HG02852 (cell line): Measurements from ENCODE around the gene DACT2.
"Not testable (repeated sequence)": the region's sequence is repeated elsewhere in the genome, so short reads cannot be mapped to it uniquely, and the experiment has no call there.

Experiments used
- ATAC-seq: cut with Tn5 transposase; IDR thresholded peaks from one replicate; pipeline ENCODE4 v1.9.1; 2021; ENCODE audit warnings: mild to moderate bottlenecking, moderate library complexity; ENCODE audit not compliant: unreplicated experiment

Gene DACT2

DNA sequence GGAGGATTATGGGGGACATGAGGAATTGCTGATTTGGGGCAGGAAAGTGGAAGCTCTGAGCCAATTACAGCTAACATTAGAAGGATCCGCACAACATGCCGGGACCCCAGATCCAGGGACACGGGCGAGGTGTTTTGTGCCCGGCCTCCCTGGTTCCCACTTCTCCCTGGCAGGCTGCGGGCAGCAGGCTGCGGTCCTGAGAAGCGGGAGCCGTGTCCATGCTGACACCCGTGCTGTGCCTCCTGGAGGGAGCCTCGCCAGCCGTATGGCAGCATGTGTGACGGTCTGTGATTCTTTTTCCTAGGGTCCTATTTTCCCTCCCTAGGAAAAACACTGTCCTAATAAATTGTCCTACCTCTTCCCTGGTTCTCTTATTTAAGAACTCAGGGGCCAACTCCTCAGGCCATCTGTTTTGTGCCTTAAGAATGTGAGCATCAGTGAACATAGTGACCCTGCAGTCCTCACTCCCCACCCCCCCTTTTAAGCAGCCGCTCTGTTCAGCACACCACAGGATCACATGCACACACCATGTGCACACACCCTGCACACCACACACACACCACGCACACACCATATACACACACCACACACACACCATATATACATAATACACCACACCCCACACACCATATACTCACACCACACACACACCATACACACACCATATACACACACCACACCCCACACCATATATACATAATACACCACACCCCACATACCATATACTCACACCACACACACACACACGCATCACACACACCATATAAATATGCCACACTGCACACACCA is 49.9 kb downstream of the DACT2 start:
- no peak for ATAC-seq

DNA sequence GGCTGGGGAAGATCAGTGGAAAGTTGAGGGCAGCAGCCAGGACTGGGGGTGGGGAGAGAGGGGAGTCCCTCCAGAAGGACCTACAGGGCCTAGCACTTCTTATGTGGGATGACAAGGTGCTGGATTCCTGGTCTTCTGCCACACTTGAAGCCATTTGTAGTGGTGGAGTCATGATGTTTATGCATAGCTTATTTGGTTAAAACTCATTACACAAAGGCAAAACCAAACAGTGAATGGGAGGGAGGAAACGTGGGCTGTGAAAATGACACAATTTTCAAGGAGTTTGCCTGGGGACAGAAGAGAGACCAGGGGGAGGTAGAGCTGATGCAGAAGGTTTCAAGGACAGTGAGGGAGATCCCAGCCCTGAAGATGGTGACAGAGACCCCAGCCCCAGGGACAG is 50.8 kb downstream of the DACT2 start:
- no peak for ATAC-seq

- not testable (repeated sequence) for ATAC-seq
Observed at GRCh38 chr6:168267779-168268178, 51.8 kb downstream of the DACT2 start.

GRCh38 chr6:168265827-168266815 is 53.5 kb downstream of the DACT2 start:
- ATAC-seq = no peak

GRCh38 chr6:168265394-168265793 is 54.2 kb downstream of the DACT2 start:
- no peak for ATAC-seq

- ATAC-seq = no peak
Observed at GRCh38 chr6:168264593-168265335, 54.8 kb downstream of the DACT2 start.

- no peak for ATAC-seq
Observed at GRCh38 chr6:168263351-168263905, 56.1 kb downstream of the DACT2 start.

- ATAC-seq = no peak
Observed at GRCh38 chr6:168261234-168261633, 58.3 kb downstream of the DACT2 start.

DNA sequence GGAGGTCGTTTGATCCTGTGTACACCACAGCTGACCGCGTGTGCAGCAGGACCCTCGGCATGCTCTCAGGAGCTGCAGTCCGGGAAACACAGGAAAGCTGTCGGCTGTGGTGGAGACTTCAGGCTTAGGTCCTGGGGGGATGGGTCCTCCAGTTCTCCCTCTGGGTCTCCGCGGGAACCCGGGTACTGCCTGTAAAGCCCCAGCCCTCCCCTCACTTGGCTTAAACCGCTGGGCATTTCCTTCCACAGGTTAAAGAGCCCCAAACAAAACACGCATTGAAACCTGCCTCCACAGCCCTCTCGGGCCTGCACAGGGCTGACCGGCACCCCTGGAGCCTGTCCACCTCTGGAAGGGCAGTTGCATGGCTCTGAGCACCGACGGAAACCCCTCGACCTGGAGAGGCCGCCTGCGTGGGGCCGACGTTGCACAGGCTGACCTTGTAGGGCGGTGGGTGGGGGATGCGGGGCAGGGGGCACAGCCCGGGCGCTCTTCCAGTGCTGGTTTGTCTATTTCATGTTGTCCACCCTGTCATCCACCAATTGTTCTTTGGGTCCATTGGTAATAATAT is 59.1 kb downstream of the DACT2 start:
- ATAC-seq = no peak

GRCh38 chr6:168258795-168259194 is 60.8 kb downstream of the DACT2 start:
- no peak for ATAC-seq

DNA sequence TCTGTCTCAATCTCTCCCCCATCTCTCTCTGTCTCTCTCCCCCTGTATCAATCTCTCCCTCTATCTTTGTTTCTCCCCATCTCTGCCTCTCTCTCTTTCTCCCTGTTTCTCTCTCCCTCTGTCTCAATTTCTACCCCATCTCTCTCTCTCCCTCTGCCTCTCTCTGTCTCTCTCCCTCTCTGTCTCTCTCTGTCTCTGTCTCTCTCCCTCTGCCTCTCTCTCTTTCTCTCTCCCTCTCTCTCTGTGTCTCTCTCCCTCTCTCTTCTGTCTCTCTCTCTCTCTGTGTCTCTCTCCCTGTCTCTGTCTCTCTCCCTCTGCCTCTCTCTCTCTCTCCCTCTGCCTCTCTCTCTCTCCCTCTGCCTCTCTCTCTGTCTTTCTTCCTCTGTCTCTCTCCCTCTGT is 62.6 kb downstream of the DACT2 start:
- no peak for ATAC-seq
